DMS79 treated with DMSO at 0.1 percent for 48 hours (cell line): ENCODE results near the gene SCARB2.

Experiments
- DNase-seq: peaks from one replicate; lab custom pipeline; 2025; lab: John Stamatoyannopoulos, UW

Gene SCARB2

DNA sequence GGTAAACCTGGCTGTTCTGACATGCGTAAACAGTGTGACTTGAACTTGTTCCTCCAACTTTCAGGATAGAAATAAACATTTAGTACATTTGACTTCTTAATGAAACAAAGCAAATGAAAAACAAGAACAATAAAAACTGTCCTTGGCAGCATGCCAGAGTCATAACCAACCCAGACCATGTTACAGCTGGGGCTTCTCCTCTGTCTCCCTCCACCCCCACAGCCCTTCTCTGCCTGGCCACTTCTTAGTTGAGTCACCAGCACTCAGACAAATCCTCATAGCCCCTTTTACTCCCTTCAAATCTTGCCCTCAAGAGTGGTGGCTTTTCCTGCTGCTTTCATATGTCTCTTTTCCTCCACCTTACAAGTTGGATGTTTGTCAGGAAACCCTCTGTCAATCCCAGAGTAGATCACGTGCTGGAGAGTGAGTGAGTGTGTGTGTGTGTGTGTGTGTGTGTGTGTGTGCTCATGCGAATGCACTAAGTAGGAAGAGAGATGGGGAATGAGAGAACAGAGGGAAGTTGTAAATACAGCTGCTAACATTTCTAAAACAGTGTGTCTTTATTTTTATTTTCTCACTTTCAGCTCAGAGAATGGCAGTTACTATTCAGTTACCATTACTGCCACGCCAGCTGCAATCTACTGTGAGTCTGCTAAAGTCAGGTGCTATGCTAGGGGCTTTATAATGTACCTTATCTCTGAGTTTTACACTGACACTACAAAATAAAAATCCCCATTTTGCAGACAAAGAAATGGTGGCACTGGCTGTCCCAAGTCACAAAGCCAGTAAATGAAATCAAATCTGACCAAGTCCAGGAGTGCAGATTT, 15.0 kb downstream of the SCARB2 start:
- peak; percentile 96 for DNase-seq

DNA sequence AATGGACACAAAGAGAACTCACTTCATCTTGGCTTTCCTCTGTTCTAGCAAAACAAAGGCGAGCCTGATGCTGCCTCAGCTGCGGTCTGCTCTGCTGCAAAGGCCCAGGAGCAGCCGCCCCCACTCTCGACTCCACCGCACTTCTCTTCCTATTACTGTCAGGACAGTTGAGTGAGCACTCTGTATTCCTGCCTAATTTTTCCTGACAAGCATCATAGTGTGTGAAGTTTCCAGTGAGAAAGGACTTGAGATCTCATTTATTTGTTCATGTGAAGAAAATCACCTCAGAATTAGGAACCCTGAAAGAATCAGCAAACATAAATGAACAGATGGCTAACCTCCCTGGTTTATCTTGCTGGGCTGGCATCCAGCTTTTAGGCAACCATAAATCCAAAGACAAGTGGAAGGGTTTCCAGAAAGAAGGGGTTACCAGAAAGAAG, 15.6 kb downstream of the SCARB2 start:
- DNase-seq, result peak; percentile 96

DNA sequence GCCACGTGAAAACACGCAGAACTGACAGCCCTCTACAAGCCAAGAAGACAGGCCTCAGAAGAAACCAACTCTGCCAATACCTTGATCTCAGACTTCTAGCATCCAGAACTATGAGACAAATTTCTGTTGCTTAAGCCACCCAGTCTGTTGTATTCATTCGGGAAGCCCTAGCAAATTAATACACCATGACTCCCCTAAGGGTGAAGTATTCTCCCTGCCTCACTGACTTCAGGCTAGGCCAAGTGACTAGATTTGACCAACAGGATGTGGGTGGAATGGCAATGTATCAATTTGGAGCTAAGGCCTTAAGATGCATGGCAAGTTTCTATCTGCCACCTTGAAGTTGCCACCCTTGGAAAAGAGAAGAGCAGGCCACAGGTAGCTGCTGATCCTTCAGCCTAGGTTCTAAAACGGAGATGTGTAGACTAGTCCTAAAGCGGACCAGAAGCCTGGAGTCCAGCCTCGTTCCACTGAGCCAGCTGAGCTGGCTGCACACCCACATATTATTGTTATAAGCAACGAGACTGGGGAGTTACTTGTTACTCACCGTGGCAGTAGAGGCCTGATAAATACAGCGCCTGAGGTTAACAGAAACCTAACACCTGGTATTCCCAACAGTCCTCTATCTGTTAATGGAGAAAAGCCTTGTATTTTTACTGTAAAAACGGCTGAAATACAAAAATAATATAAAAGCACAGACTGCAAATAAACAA, 16.4 kb downstream of the SCARB2 start:
- DNase-seq, result no peak

DNA sequence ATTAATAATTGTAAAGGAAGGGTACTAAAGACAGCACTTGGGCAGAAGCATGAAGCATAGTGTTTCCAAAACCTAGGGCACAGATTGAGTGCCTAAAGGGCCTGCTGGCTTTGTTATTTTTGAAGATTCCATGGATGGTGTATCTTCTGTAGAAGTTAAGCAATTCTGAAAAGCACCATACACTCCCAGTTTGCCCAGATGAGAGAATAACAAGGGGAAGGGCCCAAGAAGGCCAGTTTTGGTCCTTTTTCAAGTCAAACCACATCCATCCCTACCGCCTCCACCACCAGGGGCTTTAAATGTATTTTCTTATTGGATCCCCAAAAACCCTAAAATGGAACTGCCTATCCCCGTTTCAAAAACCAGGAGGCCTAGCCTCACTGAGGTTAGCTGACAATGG, 17.2 kb downstream of the SCARB2 start:
- DNase-seq, result no peak

DNA sequence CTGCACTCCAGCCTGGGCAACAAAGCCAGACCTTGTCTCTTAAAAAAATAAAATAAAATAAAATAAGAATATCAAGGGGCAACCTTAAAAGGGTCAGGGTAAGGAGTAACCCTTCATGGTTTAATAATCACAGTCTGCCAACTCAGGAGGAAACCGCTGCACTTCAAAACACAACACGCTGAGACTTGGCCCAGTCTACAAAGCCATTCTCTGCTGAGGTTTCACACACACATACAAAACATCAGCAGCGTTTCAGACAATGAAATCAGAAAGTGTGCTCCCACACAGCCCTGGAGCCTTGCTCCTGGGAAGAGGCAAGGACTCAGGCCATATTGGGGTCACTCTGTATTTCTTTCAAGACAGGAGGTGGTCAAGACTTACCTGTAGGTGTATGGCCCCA, 18.3 kb downstream of the SCARB2 start:
- DNase-seq, result peak; percentile 38

DNA sequence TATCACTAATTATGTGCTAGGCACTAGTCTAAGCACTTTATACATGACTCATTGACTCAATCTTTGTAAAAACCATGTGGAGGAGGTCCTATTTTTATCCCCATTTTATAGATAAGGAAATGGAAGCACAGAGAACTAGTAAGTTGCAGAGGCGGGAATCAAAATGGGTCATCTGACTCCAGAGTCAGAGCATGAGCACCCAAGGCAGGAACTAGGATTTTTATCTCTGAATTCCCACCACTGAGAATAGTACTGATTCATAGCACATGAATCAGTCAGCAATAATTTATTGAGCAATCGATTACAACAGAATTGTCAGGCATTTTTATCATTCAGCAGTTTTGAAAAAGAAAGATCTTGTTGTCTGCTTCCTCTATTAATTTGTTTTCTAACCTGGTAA, 19.3 kb downstream of the SCARB2 start:
- no peak for DNase-seq

DNA sequence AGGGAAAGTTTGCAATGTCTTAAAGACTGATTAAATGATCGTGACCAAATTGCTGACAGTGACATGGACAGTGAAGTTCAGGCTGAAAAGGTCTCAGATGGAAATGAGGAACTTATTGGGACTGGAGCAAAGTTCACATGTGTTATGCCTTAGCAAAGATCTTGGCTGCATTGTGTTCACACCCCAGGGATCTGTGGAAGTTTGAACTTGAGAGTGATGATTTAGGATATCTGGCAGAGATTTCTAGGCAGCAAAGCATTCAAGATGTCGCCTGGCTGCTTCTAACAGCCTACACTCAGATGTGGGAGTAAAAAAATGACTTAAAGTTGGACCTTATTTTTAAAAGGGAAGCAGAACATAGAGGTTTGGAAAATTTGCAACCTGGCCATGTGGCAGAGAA, 21.4 kb downstream of the SCARB2 start:
- no peak for DNase-seq

DNA sequence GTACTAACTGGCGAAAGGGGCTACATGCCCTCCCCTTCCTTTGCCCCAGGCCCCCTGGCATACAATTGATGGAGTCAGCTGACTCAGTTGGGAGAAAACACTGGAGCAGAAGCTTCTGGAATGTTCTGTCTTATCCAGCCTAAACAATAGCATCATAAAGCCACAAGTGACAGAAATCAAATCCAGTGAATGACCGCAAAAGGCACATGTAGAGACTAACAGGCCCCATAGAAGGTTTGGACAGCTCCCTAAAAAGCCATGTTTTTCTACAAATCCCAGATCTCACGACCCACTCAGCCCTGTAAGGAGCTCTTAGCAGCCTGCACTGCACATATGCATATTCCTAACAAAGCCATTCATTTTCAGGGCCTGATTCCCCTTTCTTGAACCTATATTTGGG, 25.1 kb downstream of the SCARB2 start:
- no peak for DNase-seq

DNA sequence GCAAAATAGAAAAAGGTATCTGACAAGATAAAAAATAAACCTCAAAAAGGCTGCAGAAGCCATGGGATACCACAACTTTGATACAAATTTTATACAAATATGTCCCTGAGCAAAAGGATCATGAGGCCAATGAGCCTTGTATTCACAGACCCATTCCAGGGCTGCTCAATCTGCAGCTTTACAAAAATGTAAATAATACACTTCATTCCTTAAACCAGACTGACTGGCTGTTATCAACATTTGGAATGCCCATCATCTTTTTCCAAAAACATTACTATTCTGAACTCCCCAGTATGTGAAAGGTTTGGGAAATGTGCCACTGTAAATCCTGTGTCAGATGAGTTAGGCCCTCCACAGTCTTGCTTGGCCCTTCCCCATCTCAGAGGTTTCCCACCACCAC, 25.5 kb downstream of the SCARB2 start:
- no peak for DNase-seq

DNA sequence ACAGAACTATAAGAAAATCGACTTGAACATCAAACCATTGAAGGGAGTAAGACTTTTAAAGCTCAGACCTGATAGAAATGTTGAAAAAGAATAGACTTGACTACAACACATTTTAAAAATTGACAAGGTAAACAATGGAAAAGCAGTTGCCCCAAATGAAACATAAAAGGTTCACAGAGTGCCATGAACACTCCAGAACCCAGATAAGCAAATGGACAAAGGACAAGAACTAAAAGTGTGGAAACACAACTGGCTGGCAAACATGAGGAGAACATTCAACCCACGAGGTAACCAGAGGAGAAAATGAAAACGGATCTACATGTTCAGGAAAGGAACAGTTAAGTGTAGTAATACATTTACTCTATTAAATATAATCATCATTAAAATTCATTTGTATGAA, 26.5 kb downstream of the SCARB2 start:
- no peak for DNase-seq

DNA sequence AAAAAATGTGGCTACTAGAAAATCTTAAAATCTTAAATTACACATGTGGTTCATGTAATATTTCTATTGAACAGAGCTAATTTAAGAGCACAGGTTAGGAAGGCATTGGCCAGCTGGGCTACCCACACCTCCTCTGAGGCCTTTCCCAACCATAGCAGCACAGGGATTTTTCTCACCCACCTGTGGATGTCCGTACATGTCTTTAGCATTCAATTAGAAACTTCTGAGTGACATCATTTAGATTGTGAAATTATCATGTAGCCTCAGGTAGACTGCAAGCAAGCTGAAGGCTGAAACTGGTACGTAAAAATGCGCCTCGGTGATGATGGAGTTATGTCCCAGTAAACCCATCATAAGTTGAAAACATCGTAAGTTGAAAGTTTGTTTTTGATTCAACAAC, 31.2 kb downstream of the SCARB2 start:
- no peak for DNase-seq

DNA sequence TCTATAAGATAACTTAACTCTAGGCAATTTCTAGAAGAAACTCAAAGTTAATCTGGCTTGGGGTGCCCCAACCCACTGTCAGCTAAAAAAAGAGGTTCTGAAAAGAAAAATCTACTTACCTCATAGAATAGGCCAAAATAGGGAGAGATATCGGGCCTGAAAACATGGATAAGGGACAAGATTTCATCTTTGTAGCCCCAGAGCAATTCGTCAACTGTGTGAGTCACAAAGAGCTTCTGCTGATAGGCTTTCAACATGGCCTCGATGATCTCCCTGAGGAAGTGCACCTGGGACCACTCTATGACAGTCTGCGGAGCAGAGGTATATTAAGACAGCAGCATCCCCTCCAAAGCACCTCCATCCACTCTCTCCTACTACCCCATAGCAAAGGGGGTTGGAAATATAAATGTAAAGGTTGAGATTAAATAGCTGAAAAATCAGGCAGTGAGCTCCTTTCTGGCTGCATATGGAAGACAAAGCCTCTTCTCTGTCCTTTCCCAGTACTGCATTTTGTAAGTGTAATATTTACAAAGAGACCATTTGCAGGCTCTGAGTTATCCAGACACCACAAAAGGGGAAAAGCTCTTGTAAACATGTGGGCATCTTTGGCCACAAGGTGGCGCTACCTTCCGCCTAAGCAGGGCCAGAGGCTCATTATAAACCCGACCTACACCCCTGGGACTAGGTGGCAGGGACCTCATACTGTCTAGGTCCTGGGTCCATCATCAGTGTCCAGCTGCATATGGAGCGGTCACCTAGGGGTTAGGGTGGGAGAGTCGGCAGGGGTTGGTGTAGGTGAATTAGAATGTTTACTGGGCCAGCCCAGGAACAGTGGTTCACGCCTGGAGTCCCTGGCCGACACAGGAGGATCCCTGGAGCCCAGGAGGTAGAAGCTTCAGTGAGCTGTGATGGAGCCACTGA, 34.0 kb downstream of the SCARB2 start:
- peak; percentile 23 for DNase-seq

DNA sequence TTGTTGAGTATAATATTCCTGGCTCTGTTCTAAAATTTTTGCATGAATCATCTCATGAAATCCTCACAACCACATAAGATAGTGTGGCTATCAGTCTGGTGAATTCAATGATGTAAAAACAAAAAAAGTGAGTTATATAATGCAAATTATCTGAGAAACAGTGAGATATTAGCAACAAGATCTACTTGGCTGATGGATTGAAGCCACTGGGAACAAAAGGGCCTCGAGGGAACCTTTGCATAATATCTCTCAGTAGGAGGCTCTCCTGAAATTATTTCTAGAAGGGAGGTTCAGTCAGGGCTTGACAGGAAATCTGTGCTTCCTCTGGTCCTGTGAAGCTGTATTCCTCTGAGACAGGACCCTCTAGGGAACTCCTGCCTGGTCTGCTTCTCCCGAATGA, 35.3 kb downstream of the SCARB2 start:
- no peak for DNase-seq

DNA sequence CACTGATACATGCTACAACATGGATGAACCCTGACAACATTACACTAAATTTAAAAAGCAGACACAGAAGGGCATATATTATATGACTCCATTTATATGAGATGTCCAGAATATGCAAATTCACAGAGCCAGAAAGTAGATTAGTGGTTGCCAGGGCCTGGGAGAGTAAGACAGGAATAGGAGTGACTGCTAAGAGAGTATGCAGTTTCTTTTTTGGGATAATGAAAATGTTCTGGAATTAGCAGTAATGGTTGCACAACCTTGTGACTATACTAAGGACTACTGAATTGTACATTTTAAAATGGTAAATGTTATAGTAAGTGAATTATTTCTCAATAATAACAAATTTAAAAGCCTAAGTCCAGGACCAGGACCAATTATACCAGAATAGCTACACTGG, 35.9 kb downstream of the SCARB2 start:
- no peak for DNase-seq

DNA sequence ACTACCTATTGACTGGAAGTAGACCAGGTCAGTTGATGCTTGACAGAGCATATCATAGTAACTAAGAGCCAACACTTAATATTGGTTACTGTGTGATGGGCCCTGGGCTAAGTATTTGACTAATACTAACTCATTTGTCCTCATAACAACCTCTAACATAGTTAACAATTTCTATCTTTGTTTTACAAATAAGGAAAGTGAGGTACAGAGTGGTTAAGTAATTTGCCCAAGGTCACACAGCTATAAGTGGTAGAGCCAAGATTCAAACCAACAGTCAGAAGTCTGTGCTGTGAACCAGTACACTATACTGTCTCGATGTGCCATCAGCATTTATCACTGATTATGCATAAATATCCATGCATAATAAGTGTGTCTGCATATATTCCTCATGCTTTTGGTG, 38.3 kb downstream of the SCARB2 start:
- no peak for DNase-seq

DNA sequence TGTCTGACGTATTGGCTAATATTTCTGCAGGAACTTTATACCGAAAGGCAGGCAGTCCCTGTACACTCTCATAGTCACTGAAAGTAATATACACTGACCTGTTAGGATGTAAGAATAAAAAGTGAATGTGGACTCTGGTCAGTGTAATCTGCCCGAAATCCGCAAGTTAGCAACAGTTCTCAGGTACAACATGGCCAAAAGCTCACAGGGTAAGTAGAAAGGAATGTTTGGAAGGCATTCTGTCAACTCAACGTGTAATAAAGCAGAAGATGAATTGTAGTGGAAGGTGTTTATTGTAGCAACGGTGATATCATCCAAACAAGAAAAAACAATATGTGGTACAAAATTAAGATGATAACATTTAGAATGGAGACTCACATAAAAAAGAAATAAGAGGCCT, 39.4 kb downstream of the SCARB2 start:
- DNase-seq, result no peak

DNA sequence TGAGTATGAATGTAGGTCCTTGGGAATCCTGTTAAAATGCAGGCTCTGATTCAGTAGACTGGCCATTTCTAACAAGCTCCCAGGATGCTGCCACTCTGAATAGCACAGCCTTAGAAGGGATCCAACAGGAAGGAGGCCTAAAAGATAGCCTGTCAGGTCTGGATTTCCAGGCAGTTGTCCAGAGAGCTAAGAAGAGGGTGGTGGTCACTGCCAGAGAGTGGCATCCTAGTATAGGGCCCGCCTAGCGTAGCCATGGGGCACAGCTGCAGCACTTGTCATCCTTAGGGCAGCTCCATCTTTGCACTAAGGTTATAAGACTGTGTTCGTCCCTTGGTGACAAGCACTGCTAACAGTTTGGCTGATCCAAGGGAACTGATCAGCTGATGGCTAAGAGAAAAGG, 44.9 kb downstream of the SCARB2 start:
- DNase-seq, result no peak

DNA sequence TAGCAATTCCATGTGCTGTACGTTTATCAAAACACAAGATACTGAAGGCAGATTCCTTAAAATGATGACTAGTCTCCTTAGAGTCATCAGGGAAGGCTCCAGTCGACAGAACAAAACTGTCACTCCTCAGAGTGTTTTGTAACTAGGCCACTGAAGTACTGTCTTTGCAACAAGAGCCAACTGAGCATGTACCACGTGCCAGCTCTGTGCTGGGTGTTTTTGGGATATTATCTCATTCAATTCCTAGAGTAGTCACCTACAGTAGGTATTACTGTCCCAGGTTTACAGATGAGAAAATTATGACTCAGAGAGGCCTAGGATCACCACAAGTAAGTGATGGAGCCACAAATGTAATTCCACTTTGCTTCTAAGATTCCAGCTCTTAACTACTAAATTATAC, 47.1 kb downstream of the SCARB2 start:
- DNase-seq, result no peak

DNA sequence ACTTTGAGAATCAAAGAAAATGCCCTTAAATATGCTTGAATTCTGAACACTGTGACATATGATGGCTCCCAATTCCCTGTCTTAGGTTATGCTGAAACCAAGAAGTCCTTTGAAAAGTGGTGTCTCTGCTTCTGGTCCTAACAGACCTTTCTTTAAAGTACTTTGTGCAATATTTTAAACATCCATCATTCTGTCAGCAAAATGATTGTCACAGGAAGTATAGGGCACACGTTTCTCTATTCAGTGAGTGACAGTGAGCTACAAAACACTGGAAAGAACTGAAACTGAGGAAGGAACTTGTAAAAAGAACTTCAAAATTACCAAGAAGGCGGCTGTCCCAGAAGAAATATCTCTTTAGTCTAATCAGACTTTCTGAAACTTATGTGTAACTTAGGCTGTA, 53.3 kb downstream of the SCARB2 start:
- DNase-seq, result no peak

DNA sequence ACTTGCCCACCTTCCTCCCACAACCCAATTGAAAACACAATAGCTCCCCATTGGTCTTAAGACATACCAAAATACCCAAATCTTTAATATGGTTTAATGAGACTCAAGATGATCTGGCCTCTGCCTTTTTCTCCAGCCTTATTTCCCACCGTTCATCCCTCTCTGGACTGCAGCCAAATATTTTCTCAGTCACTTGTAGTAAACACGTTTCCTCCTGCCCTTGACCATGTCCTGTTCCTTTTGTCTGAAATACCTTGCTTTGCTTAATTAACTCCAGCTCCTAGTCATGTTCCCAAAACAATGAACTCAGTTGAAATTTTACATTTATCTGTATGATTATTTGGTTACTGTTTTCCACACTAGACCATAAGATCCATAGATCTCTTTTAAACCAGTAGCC, 57.0 kb downstream of the SCARB2 start:
- peak; percentile 73 for DNase-seq

DNA sequence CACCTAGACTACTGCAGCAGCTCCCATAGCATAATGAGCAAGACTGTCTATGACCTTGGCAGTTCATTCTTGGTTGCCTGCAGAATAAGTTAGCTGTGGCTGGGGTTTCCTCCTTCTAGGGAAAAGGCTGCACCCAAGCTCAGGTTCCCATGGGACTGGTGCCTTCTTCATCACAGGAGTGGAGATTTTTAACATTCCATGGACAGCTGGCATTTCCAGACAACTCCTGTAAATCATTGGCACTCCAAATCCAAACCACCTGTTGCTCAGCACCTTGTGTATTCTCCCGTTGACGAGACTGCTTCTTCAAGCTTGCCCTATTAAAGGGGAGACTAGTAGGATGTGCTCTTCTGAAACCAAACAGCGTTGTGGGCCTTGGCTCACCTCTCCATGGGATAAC, 57.6 kb downstream of the SCARB2 start:
- no peak for DNase-seq

DNA sequence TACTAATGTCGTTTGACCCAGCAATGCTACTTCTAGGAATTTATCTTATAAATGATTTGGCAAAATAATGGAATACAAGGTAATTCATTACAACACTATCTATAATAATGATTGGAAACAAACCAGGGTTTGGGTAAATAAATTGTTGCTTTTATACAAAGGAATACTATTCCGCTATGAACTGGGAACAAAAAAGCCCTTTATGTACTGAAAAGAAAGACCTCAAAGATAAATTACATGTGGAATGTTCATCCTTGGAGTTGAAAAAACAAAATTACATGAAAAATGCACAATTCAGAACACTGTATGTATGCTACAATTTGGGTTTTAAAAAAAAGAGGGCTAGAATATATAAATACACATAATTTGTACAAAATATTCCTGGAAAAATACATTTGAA, 60.3 kb downstream of the SCARB2 start:
- DNase-seq, result no peak
